Left lung (tissue), 10 donors: ENCODE results near the gene SAMHD1. TPM values are rescaled to one million over a fixed set of nuclear protein-coding genes. Genes with fewer than 3 reads are reported as not detected.

ENCODE experiments used
- ATAC-seq: fragments of 200-7000 bp; cut with Tn5 transposase; one replicate; pipeline ENCODE4 v1.9.1; 2020; ENCODE audit warnings: moderate library complexity
- DNase-seq, 4 donors: peaks; one replicate each; pipeline ENCODE4 v3.0.0-alpha.2; 2013 to 2020
- H3K27ac ChIP-seq, 2 donors: fragments of 200-600 bp; sonication (generic) in 1 of 2; one replicate each; pipeline versions ENCODE4 v1.5.0 to v1.8.0; 2020 to 2021
- H3K27me3 ChIP-seq, 2 donors: fragments of 200-600 bp; sonication (generic) in 1 of 2; one replicate each; pipeline versions ENCODE4 v1.5.0 to v1.8.0; 2020 to 2021
- H3K36me3 ChIP-seq, 2 donors: fragments of 200-600 bp; sonication (generic) in 1 of 2; one replicate each; pipeline versions ENCODE4 v1.5.0 to v1.8.0; 2020 to 2021
- H3K4me1 ChIP-seq, 2 donors: fragments of 200-600 bp; one replicate each; pipeline ENCODE4 v1.8.0; 2021
- H3K4me3 ChIP-seq, 2 donors: fragments of 200-600 bp; sonication (generic) in 1 of 2; one replicate each; pipeline versions ENCODE4 v1.5.0 to v1.8.0; 2020 to 2021; ENCODE audit warnings: mild to moderate bottlenecking in 1 of 2
- H3K9me3 ChIP-seq, 2 donors: fragments of 200-600 bp; sonication (generic) in 1 of 2; one replicate each; pipeline versions ENCODE4 v1.5.0 to v1.8.0; 2020 to 2021
- CTCF ChIP-seq, 2 donors: fragments of 200-600 bp; sonication (generic) in 1 of 2; IDR thresholded peaks; one replicate each; pipeline versions ENCODE4 v1.5.0 to v1.8.0; 2021; ENCODE audit warnings: antibody characterized with exemption in 2 of 2
- intact Hi-C, 2 donors: fragments of 100-400 bp; cut with DNase I; formaldehyde crosslinking; loops; one replicate each; pipeline versions ENCODE4 v1.11.2 to v1.14.2; 2022
- polyA plus RNA-seq, 6 donors: library from polyadenylated mRNA; unstranded; fragments of 120-200 nt; gene quantifications; one replicate each; pipeline ENCODE4 v1.2.1, GENCODE V29; 2013; ENCODE audit not compliant: insufficient read length in 6 of 6
- total RNA-seq, 2 donors: library from RNA; stranded (reverse); fragmentation: NEBNext Ultra II Directional; extraction: Animal tissue kit (Norgen Biotek cat#: 25700); gene quantifications; one replicate each; pipeline ENCODE4 v1.2.1, GENCODE V29; 2021
- donor health status: DM: no; HTN: yes; CAD: no.
- donor health status: DM: no; HTN: no; CAD: no.

Gene SAMHD1
- total and polyA plus RNA-seq, 8 donors: 31.8 to 197 (median 38.7) TPM

DNA sequence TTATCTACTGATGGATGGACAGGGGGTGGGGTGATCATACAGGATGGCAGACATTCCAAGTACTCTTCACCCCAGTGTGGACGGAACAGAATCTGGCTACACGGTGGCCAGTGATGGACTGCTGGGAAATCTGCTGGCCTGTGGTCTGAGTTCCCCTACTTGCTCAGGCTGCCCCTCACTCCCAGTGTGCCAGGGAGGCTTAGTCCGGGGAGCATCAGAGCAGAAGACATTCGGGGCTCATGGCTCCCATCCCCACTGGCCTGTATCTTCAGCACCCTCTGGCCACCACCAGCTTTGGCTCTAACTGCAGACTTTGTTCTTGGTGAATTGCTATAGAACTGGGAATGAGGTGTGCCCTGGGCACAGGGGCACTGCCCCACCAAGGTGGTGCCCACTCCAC, 60.3 kb downstream of the SAMHD1 start:
- H3K36me3 ChIP-seq: peaks cover 0 to 75% of the 10 kb centered on the region in 2 donors
- H3K4me1 ChIP-seq: peaks cover 0 to 8% of the 10 kb centered on the region in 2 donors
- no peak overlapping the region for H3K4me3 ChIP-seq
- intact Hi-C loops: no loop called here
- H3K27ac ChIP-seq: no peak overlapping the region
- DNase-seq (no peak), ATAC-seq (no peak)
- no peaks in the 10 kb centered on the region for H3K9me3 ChIP-seq
- no peak for TF ChIP-seq CTCF (IDR thresholded peaks at IDR 0.05)
- H3K27me3 ChIP-seq: no peaks in the 10 kb centered on the region

DNA sequence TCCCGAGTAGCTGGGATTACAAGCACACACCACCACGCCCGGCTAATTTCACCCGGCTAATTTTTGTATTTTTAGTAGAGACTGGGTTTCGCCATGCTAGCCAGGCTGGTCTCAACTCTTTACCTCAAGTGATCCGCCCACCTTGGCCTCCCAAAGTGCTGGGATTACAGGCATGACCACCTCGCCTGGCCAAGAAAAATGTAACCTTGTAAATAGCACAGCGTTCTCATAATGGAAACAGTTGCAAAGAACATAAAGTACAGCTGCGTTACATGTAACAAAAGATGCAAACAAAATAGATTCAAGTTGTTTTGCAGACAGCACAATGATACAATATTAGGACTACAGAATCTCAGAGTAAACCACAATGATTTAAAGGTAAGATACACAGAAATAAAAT, 60.9 kb downstream of the SAMHD1 start:
- no peak for TF ChIP-seq CTCF (IDR thresholded peaks at IDR 0.05)
- intact Hi-C loops: no loop called here
- ATAC-seq (no peak), DNase-seq (no peak)
- Histone ChIP-seq H3K4me1 (peaks cover 0 to 8% of the 10 kb centered on the region in 2 donors), H3K4me3 (no peak overlapping the region), H3K9me3 (no peaks in the 10 kb centered on the region), H3K27ac (no peak overlapping the region), H3K27me3 (no peaks in the 10 kb centered on the region), H3K36me3 (peaks cover 0 to 69% of the 10 kb centered on the region in 2 donors)

GRCh38 chr20:36888880-36889516, 62.5 kb downstream of the SAMHD1 start:
- DNase-seq (no peak), ATAC-seq (no peak)
- no peaks in the 10 kb centered on the region for H3K9me3 ChIP-seq
- H3K27me3 ChIP-seq: no peaks in the 10 kb centered on the region
- no peak overlapping the region for H3K4me3 ChIP-seq
- H3K36me3 ChIP-seq: peaks cover 0 to 53% of the 10 kb centered on the region in 2 donors
- intact Hi-C loops: no loop called here
- peaks cover 0 to 8% of the 10 kb centered on the region in 2 donors for H3K4me1 ChIP-seq
- no peak overlapping the region for H3K27ac ChIP-seq
- no peak for TF ChIP-seq CTCF (IDR thresholded peaks at IDR 0.05)

- H3K36me3 ChIP-seq: peaks cover 0 to 40% of the 10 kb centered on the region in 2 donors
- intact Hi-C loops: no loop called here
- TF ChIP-seq CTCF (IDR thresholded peaks at IDR 0.05): no peak
- H3K9me3 ChIP-seq: no peaks in the 10 kb centered on the region
- H3K27me3 ChIP-seq: no peaks in the 10 kb centered on the region
- peaks cover 0 to 8% of the 10 kb centered on the region in 2 donors for H3K4me1 ChIP-seq
- DNase-seq: no peak
- H3K27ac ChIP-seq: no peak overlapping the region
- no peak for ATAC-seq
- no peak overlapping the region for H3K4me3 ChIP-seq
Observed at GRCh38 chr20:36887752-36888090, 63.8 kb downstream of the SAMHD1 start.

GRCh38 chr20:36886859-36887751, 64.4 kb downstream of the SAMHD1 start:
- intact Hi-C loops: no loop called here
- ATAC-seq: peak; percentile 98
- no peak overlapping the region for H3K4me3 ChIP-seq
- TF ChIP-seq CTCF (IDR thresholded peaks at IDR 0.05): peak; percentile 92 to 93
- DNase-seq: peak; percentile 66 to 91 (median 79)
- H3K9me3 ChIP-seq: no peaks in the 10 kb centered on the region
- no peaks in the 10 kb centered on the region for H3K27me3 ChIP-seq
- H3K4me1 ChIP-seq: peaks cover 0 to 8% of the 10 kb centered on the region in 2 donors
- H3K27ac ChIP-seq: no peak overlapping the region
- peaks cover 0 to 34% of the 10 kb centered on the region in 2 donors for H3K36me3 ChIP-seq
